ENCODE measurements around the gene TMBIM1.

- TF ChIP-seq CTCF (IDR thresholded peaks at IDR 0.05; ENCODE audit: low read depth, low read length) (no peak), EZH2phosphoT487 (IDR thresholded peaks at IDR 0.05; ENCODE audit: low read depth) (no peak)
Measured at GRCh38 chr2:218293715-218294429, 1.6 kb upstream of the TMBIM1 start.

Data from OCI-LY3 (cell line).